Aorta (tissue), 5 donors: ENCODE data around the gene PRPF6. TPM values are rescaled to one million over a fixed set of nuclear protein-coding genes. Genes with fewer than 3 reads are reported as not detected.

Source experiments
- ATAC-seq: fragments of 200-7000 bp; cut with Tn5 transposase; one replicate; pipeline ENCODE4 v1.9.1; 2022; ENCODE audit warnings: moderate library complexity; ENCODE audit not compliant: low FRiP score
- DNase-seq, 2 donors: peaks; one replicate each; pipeline ENCODE4 v3.0.0-alpha.2; 2020
- H3K27ac ChIP-seq, 2 donors: one replicate each; pipeline ENCODE4 v1.5.1; 2013; ENCODE audit warnings: low read length in 2 of 2, mild to moderate bottlenecking in 2 of 2, moderate library complexity in 2 of 2, control low read depth in 1 of 2, inconsistent platforms in 1 of 2, low read depth in 1 of 2
- H3K27me3 ChIP-seq, 2 donors: one replicate each; pipeline ENCODE4 v1.6.1; 2013; ENCODE audit warnings: control low read depth in 1 of 2, low read length in 1 of 2, mild to moderate bottlenecking in 1 of 2, moderate library complexity in 1 of 2; ENCODE audit not compliant: insufficient read depth in 2 of 2, control insufficient read depth in 1 of 2
- H3K36me3 ChIP-seq, 2 donors: one replicate each; pipeline ENCODE4 v1.6.1; 2013; ENCODE audit warnings: control low read depth in 1 of 2, low read length in 1 of 2, mild to moderate bottlenecking in 1 of 2; ENCODE audit not compliant: insufficient read depth in 2 of 2, control insufficient read depth in 1 of 2
- H3K4me1 ChIP-seq, 2 donors: one replicate each; pipeline ENCODE4 v1.6.1; 2013; ENCODE audit warnings: low read length in 2 of 2, control low read depth in 1 of 2, mild to moderate bottlenecking in 1 of 2, moderate library complexity in 1 of 2; ENCODE audit not compliant: insufficient read depth in 2 of 2, control insufficient read depth in 1 of 2
- H3K4me3 ChIP-seq, 2 donors: one replicate each; pipeline ENCODE4 v1.5.1; 2013; ENCODE audit warnings: low read length in 2 of 2, control low read depth in 1 of 2, mild to moderate bottlenecking in 1 of 2
- H3K9me3 ChIP-seq: one replicate; pipeline ENCODE4 v1.6.1; 2013; ENCODE audit warnings: mild to moderate bottlenecking, low read length; ENCODE audit not compliant: control insufficient read depth
- WGBS, 2 donors: extraction: QIAGEN DNeasy Blood & Tissue Kit; methylation state at CpG; one replicate each; pipeline ENCODE4 v1.1.7; 2013; 5-methylcytosine and 5-hydroxymethylcytosine counted together
- intact Hi-C, 2 donors: fragments of 100-400 bp; cut with DNase I; formaldehyde crosslinking; loops; one replicate each; pipeline versions ENCODE4 v1.14.2 to v1.15.0; 2022
- polyA plus RNA-seq, 2 donors: library from polyadenylated mRNA; stranded (reverse); fragments of 200-250 nt; gene quantifications; one replicate each; pipeline ENCODE4 v1.2.3, GENCODE V29; 2013
- total RNA-seq, 2 donors: library from RNA; stranded (reverse); fragmentation: NEBNext Ultra II Directional; extraction: Animal tissue kit (Norgen Biotek cat#: 25700); gene quantifications; one replicate each; pipeline ENCODE4 v1.2.1, GENCODE V29; 2021
- donor health status: healthy with polysubstance abuse.
- donor health status: Bipolar disorder and iron deficiency.
- donor health status: DM: no; HTN: no; CAD: no.
- donor health status: DM: no; HTN: no; CAD: no.
- donor health status: DM: yes; HTN: yes; CAD: no.

The PRPF6 gene
- total and polyA plus RNA-seq, 4 donors = 20.9 to 59.1 (median 51.8) TPM

DNA sequence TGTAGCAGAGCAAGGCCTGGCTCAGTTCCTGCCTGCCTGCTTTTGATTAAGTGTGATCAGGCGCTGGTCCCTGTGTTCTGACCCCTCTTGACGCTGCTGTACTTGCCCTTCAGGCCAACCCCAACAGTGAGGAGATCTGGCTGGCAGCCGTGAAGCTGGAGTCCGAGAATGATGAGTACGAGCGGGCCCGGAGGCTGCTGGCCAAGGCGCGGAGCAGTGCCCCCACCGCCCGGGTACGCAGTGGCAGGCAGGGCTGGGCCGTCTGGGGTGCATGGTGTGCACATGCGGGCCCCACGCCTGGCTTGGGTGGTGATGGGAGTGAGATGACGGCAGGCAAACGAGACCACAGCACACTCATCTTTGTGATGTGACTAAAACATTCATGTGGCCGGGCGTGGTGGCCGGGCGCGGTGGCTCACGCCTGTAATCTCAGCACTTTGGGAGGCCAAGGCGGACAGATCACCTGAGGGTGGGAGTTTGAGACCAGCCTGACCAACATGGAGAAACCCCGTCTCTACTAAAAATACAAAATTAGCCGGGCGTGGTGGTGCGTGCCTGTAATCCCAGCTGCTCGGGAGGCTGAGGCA lies 45.0 kb downstream of the PRPF6 start:
- no peaks in the 10 kb centered on the region for H3K27me3 ChIP-seq
- H3K4me3 ChIP-seq = no peak overlapping the region
- H3K9me3 ChIP-seq = no peaks in the 10 kb centered on the region
- H3K27ac ChIP-seq = no peak overlapping the region
- DNase-seq = peak in 1 of 2 donors; percentile 41
- intact Hi-C loops = no loop called here
- ATAC-seq = no peak
- peaks cover 3 to 16% of the 10 kb centered on the region in 2 donors for H3K36me3 ChIP-seq
- WGBS, 2 donors = 92 to 94% methylated on average over 29 of the region's 29 CpGs
- H3K4me1 ChIP-seq = no peaks in the 10 kb centered on the region

DNA sequence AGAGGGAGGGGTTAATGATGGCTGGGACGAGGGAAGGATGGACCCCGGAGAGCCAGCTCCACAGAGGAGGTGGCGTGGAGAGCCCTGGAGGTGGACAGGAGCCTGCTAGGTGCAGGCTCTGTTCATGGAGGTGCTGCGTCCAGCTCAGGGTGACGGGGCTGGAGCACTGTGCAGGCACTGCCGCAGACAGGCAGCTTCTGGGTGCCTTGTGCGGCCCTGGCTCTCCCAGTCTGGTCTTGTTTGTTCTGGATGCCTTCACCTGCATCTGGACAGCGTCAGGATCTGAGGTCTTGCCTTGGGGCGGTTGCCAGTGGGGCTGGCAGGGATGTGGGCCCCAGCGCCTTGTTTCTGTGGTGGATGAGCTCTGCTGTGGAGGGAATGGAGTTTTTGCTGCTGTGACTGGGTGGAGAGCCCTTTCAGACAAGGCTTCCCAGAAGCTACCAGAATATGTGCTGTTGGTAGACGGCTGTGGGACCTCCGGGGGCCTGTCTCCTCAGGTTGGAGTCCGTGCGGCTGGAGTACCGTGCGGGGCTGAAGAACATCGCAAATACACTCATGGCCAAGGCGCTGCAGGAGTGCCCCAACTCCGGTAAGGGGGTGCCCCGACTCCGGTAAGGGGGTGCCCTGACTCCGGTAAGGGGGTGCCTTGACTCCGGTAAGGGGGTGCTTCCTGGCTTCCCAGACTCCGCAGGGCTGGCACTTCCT lies 47.2 kb downstream of the PRPF6 start:
- ATAC-seq (no peak), DNase-seq (no peak)
- H3K27me3 ChIP-seq = no peaks in the 10 kb centered on the region
- WGBS, 2 donors = 49 to 51% methylated on average over 24 of the region's 24 CpGs
- H3K4me1 ChIP-seq = no peaks in the 10 kb centered on the region
- intact Hi-C loops = no loop called here
- H3K36me3 ChIP-seq = peaks cover 0 to 20% of the 10 kb centered on the region in 2 donors
- H3K27ac ChIP-seq = no peak overlapping the region
- no peaks in the 10 kb centered on the region for H3K9me3 ChIP-seq
- no peak overlapping the region for H3K4me3 ChIP-seq

- no peaks in the 10 kb centered on the region for H3K9me3 ChIP-seq
- DNase-seq (no peak), ATAC-seq (no peak)
- H3K27me3 ChIP-seq = no peaks in the 10 kb centered on the region
- H3K36me3 ChIP-seq = peaks cover 0 to 20% of the 10 kb centered on the region in 2 donors
- WGBS, 2 donors = 93 to 95% methylated on average over 36 to 38 of the region's 38 CpGs
- no peak overlapping the region for H3K27ac ChIP-seq
- no peaks in the 10 kb centered on the region for H3K4me1 ChIP-seq
- no peak overlapping the region for H3K4me3 ChIP-seq
- intact Hi-C loops = no loop called here
These were observed 48.6 kb downstream of the PRPF6 start for GRCh38 chr20:64029293-64030117.

GRCh38 chr20:64030371-64031134 lies 49.6 kb downstream of the PRPF6 start:
- Histone ChIP-seq H3K4me3 (no peak overlapping the region), H3K36me3 (peaks cover 0 to 20% of the 10 kb centered on the region in 2 donors), H3K4me1 (no peaks in the 10 kb centered on the region), H3K27ac (no peak overlapping the region), H3K9me3 (no peaks in the 10 kb centered on the region), H3K27me3 (no peaks in the 10 kb centered on the region)
- ATAC-seq (no peak), DNase-seq (peak in 1 of 2 donors; percentile 22)
- 89 to 94% methylated on average over 20 of the region's 20 CpGs for WGBS, 2 donors
- intact Hi-C loops = no loop called here

DNA sequence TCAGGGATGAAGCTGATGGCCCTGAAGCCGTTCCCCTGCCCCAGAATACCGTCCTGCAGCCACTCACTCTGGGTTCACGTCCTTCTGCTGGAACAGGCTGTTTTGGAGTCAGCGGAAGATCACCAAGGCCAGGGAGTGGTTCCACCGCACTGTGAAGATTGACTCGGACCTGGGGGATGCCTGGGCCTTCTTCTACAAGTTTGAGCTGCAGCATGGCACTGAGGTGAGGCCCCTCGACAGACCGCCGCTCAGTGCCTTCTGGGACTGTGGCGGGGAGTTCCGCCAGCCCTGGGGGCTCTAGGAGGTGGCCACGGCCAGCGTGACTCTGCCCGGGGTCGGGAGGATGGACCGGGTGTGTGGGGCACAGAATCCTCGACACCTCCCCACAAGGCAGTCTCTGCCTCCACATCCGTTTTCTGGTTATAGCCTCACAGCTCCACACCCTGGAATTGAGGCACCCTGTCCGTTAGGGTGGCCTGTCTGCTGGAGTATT lies 50.9 kb downstream of the PRPF6 start:
- Histone ChIP-seq H3K36me3 (peaks cover 0 to 17% of the 10 kb centered on the region in 2 donors), H3K27ac (no peak overlapping the region)
- intact Hi-C loops = no loop called here

GRCh38 chr20:64032706-64033624 lies 52.0 kb downstream of the PRPF6 start:
- H3K9me3 ChIP-seq = no peaks in the 10 kb centered on the region
- peaks cover 0 to 12% of the 10 kb centered on the region in 2 donors for H3K36me3 ChIP-seq
- H3K27me3 ChIP-seq = no peaks in the 10 kb centered on the region
- H3K27ac ChIP-seq = no peak overlapping the region
- 91 to 92% methylated on average over 31 of the region's 31 CpGs for WGBS, 2 donors
- DNase-seq (no peak), ATAC-seq (no peak)
- no peaks in the 10 kb centered on the region for H3K4me1 ChIP-seq
- no peak overlapping the region for H3K4me3 ChIP-seq
- intact Hi-C loops = no loop called here

More for the DNA sequence above, 50.9 kb downstream of the PRPF6 start:
- WGBS, 2 donors = 95% methylated on average over 15 to 19 of the region's 19 CpGs
- H3K4me3 ChIP-seq = no peak overlapping the region
- no peaks in the 10 kb centered on the region for H3K9me3 ChIP-seq
- no peak for ATAC-seq
- no peaks in the 10 kb centered on the region for H3K4me1 ChIP-seq
- no peaks in the 10 kb centered on the region for H3K27me3 ChIP-seq
- DNase-seq = no peak

DNA sequence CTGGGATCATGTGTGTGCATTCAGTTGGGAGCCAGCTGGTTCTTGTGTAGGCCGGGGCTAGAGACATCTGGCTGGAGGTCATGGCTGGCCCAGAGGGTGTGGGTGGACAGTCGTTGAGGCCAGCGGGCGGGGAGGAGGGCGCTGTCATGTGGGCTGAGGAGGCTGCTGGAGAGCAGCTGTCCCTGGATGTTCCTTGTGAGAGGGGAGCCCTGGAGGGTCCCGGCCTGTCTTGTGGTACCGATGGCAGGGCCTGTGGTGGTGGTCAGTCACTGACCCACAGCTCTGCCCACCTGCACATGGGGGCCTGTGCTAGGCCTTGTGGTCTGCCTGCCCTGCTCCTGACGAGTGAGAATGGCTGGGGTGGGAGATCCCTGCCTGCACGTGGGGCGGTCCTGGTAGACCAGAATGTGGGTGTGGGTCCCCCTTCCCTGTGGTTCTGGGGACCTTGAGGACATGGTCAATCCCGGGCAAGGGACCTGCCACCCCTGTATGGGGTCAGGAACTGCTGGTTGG lies 53.1 kb downstream of the PRPF6 start:
- Histone ChIP-seq H3K4me1 (no peaks in the 10 kb centered on the region), H3K4me3 (no peak overlapping the region), H3K27ac (no peak overlapping the region), H3K27me3 (no peaks in the 10 kb centered on the region), H3K36me3 (peaks cover 0 to 11% of the 10 kb centered on the region in 2 donors), H3K9me3 (no peaks in the 10 kb centered on the region)
- intact Hi-C loops = no loop called here
- no peak for DNase-seq
- no peak for ATAC-seq
- WGBS, 2 donors = 72 to 77% methylated on average over 11 of the region's 11 CpGs
